ENCODE measurements around the gene DYNC1LI1.

Gene DYNC1LI1

DNA sequence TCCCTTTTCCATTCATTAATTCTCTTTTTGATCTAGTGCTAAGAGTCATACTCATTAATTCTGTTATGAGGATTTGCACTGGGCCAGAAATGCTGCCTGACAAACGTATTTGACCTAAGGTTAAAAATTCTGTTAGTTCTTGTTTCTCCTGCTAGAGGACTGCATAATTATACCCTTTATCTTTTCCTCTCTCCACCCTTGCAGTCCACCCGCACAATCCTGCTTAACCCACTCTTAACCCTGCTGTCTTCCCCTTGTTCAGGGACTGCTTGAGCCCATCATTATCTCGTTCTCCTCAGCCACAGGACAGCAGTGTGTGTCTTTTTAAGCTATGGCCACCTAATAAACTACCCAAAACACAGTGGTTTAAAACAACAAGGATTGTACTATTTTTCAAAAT is 31.1 kb upstream of the DYNC1LI1 start:
- Histone ChIP-seq H3K4me3 (ENCODE audit: extremely low read depth, insufficient read depth, low read length, poor library complexity, severe bottlenecking) (no peak overlapping the region), H3K4me1 (ENCODE audit: control insufficient read depth, insufficient read depth, low read length, poor library complexity, severe bottlenecking) (no peaks in the 10 kb centered on the region), H3K36me3 (ENCODE audit: control insufficient read depth, insufficient read depth, low read length) (no peaks in the 10 kb centered on the region), H3K27ac (ENCODE audit: low read depth, low read length, severe bottlenecking) (no peak overlapping the region), H3K9me3 (ENCODE audit: control insufficient read depth, low read length) (no peaks in the 10 kb centered on the region)
- WGBS, 2 experiments (ENCODE audit: insufficient coverage in 2 of 2): 82 to 86% methylated on average over 2 to 3 of the region's 3 CpGs

DNA sequence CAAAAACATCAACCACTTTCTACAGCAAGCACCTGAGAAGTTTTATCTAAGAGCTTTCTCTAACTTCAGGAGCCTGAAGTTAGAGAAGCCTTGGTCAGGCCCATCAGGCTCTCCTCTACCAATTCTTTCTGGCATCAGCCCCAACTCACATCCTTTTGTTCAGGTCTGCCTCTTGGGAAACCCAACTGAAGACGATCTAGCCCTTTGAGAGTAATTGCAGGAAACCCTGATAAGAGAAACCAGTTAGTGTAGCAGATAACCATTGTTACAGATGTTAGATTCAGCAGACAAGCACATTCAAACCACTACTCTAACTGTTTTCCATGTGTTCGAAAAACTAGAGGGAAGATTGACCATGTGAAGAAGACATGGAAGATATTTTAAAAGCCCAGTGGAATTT is 27.0 kb upstream of the DYNC1LI1 start:
- H3K4me3 ChIP-seq (ENCODE audit: extremely low read depth, insufficient read depth, low read length, poor library complexity, severe bottlenecking): no peak overlapping the region
- 57% methylated on average over 1 of the region's 2 CpGs; no CpG with 5 or more reads in 1 of the 2 experiments for WGBS, 2 experiments (ENCODE audit: insufficient coverage in 2 of 2)
- H3K27ac ChIP-seq (ENCODE audit: low read depth, low read length, severe bottlenecking): peak overlapping the region; percentile 25
- H3K9me3 ChIP-seq (ENCODE audit: control insufficient read depth, low read length): no peaks in the 10 kb centered on the region
- no peaks in the 10 kb centered on the region for H3K36me3 ChIP-seq (ENCODE audit: control insufficient read depth, insufficient read depth, low read length)
- peaks cover 2% of the 10 kb centered on the region for H3K4me1 ChIP-seq (ENCODE audit: control insufficient read depth, insufficient read depth, low read length, poor library complexity, severe bottlenecking)

DNA sequence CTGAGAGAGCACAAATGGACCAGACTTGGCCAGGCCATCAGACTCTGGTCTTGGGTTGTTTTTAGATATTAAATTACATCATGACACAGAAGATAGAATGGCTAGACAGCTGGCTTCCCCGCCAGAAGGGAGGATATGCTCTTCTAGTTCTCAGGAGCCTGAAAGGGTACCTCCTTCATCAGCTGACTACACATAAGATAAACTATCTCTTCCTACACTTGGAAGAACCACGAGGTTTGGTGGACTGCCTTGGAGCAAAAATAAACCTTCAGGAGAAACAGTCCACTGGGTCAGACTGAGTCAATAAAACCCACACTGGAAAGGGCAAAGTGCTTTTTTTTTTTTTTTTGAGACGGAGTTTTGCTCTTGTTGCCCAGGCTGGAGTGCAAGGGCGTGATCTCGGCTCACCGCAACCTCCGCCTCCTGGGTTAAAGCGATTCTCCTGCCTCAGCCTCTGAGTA is 26.3 kb upstream of the DYNC1LI1 start:
- peaks cover 2% of the 10 kb centered on the region for H3K4me1 ChIP-seq (ENCODE audit: control insufficient read depth, insufficient read depth, low read length, poor library complexity, severe bottlenecking)
- H3K9me3 ChIP-seq (ENCODE audit: control insufficient read depth, low read length): no peaks in the 10 kb centered on the region
- H3K4me3 ChIP-seq (ENCODE audit: extremely low read depth, insufficient read depth, low read length, poor library complexity, severe bottlenecking): no peak overlapping the region
- 78% methylated on average over 3 of the region's 8 CpGs; no CpG with 5 or more reads in 1 of the 2 experiments for WGBS, 2 experiments (ENCODE audit: insufficient coverage in 2 of 2)
- no peak overlapping the region for H3K27ac ChIP-seq (ENCODE audit: low read depth, low read length, severe bottlenecking)
- H3K36me3 ChIP-seq (ENCODE audit: control insufficient read depth, insufficient read depth, low read length): no peaks in the 10 kb centered on the region

DNA sequence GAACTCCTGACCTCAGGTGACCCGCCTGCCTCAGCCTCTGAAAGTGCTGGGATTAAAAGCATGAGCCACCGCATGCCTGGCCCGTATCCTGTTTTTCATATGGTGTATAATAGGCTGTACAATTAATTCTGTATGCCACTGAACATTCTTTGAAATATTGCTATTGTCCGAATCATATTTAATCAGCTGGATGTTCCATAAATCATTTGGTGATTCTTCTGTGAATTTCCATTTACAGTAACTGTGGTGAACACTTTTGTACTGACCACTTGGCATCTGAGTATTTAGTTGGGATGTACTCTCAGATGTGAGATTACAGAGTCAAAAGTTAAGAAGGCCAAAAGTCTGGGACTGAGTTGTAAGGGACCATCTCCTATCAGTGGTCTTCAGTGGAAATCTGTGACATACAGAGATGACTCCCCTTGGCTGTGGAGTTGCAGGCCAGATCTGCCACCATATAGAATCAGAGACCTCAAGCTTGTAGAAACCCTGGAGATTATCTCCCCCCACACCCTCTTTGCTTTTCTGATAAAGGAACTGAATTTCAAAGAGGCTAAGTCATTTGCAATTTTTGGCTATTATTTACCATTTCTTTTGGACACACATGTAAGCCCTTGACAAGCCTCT is 25.7 kb upstream of the DYNC1LI1 start:
- H3K4me1 ChIP-seq (ENCODE audit: control insufficient read depth, insufficient read depth, low read length, poor library complexity, severe bottlenecking): peaks cover 2% of the 10 kb centered on the region
- no peaks in the 10 kb centered on the region for H3K36me3 ChIP-seq (ENCODE audit: control insufficient read depth, insufficient read depth, low read length)
- H3K9me3 ChIP-seq (ENCODE audit: control insufficient read depth, low read length): no peaks in the 10 kb centered on the region
- H3K4me3 ChIP-seq (ENCODE audit: extremely low read depth, insufficient read depth, low read length, poor library complexity, severe bottlenecking): no peak overlapping the region
- 83 to 100% methylated on average over 1 to 4 of the region's 4 CpGs for WGBS, 2 experiments (ENCODE audit: insufficient coverage in 2 of 2)
- H3K27ac ChIP-seq (ENCODE audit: low read depth, low read length, severe bottlenecking): no peak overlapping the region

DNA sequence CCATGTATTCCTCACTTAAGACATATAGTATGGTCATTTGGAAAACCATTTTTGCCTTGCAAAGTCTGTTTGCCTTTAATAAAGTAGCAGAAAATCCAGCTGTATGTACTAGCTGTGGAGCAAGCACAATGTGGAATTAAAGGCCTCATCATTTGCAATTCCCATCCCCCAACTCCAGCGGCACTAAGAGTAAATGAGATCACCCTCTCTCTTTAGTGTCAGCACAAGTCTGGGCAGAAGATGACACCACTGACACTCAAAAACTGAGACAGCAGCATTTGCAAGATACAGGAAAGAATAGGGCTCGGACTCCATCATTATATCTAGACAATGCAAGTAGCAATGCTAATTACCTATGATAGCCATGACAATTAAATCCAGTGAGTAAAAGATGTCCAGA is 24.7 kb upstream of the DYNC1LI1 start:
- Histone ChIP-seq H3K4me1 (ENCODE audit: control insufficient read depth, insufficient read depth, low read length, poor library complexity, severe bottlenecking) (peaks cover 2% of the 10 kb centered on the region), H3K4me3 (ENCODE audit: extremely low read depth, insufficient read depth, low read length, poor library complexity, severe bottlenecking) (no peak overlapping the region), H3K36me3 (ENCODE audit: control insufficient read depth, insufficient read depth, low read length) (no peaks in the 10 kb centered on the region), H3K9me3 (ENCODE audit: control insufficient read depth, low read length) (no peaks in the 10 kb centered on the region), H3K27ac (ENCODE audit: low read depth, low read length, severe bottlenecking) (no peak overlapping the region)
- whole genome bisulfite sequencing, 2 experiments (ENCODE audit: insufficient coverage in 2 of 2): 100% methylated on average over 1 of the region's 2 CpGs; no CpG with 5 or more reads in 1 of the 2 experiments

DNA sequence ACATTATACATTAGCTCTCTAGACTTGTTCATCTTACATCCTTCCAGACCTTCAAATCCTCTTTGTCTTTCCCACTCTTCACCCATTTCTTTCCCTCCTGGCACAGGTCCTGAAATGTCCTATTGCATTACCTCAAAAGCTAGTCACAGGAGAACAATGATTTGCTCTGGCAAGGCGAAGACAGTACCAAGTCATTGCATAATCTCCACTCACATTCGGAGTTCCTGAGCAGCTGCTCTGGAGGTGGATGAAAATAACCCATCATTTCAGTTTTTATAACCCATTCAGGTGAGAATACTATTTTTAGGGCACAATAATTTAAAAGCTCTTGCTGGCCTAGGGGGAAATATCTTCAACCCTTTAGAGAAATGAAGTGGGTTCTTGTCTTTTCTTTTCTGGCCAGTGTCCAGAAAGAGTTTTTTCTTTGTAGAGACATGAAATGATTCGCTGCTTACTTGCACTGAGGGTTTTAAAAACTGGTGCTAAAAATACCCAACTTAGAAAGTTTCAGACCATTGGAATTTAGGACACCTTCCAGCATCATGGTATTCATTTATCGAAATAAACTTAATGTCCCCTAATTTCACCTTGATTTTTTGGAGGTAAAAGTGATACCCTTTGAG is 23.4 kb upstream of the DYNC1LI1 start:
- WGBS, 2 experiments (ENCODE audit: insufficient coverage in 2 of 2): 100% methylated on average over 1 to 3 of the region's 4 CpGs
- H3K9me3 ChIP-seq (ENCODE audit: control insufficient read depth, low read length): no peaks in the 10 kb centered on the region
- H3K4me1 ChIP-seq (ENCODE audit: control insufficient read depth, insufficient read depth, low read length, poor library complexity, severe bottlenecking): peaks cover 2% of the 10 kb centered on the region
- H3K4me3 ChIP-seq (ENCODE audit: extremely low read depth, insufficient read depth, low read length, poor library complexity, severe bottlenecking): no peak overlapping the region
- no peak overlapping the region for H3K27ac ChIP-seq (ENCODE audit: low read depth, low read length, severe bottlenecking)
- no peaks in the 10 kb centered on the region for H3K36me3 ChIP-seq (ENCODE audit: control insufficient read depth, insufficient read depth, low read length)

DNA sequence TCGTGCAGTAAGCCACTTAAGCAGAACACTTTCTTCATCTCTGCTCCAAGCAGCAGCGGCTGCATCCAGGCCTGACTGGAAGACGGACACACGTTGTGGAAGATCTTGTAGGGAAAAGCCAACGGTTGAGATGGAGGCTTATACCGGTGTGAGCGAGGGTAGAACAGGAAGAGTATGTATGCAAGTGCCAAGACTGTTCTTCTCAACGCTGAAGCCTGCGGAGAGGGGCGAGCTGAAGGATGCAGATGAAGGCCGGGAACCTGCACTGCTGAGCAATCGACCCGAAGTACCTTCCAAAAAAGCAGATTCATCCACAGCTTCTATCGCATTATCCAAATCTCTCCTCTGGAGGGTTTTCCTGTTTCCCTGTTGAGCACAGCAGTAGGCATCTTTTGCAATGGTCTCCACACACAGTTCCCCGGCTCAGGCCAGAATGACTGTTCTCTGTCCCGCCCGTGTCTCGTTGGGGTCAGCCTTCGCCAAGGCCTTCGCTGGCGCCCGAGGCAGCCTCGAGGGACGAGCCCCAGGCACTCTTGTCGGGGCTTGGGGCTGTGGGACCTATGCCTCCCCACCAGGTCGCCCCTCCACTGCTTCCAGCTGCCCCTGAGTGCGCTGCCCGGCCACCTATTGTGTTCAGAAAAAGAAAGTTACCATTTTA is 22.2 kb upstream of the DYNC1LI1 start:
- WGBS, 2 experiments (ENCODE audit: insufficient coverage in 2 of 2): 65 to 71% methylated on average over 24 to 25 of the region's 28 CpGs
- Histone ChIP-seq H3K27ac (ENCODE audit: low read depth, low read length, severe bottlenecking) (no peak overlapping the region), H3K36me3 (ENCODE audit: control insufficient read depth, insufficient read depth, low read length) (no peaks in the 10 kb centered on the region), H3K4me3 (ENCODE audit: extremely low read depth, insufficient read depth, low read length, poor library complexity, severe bottlenecking) (no peak overlapping the region), H3K9me3 (ENCODE audit: control insufficient read depth, low read length) (no peaks in the 10 kb centered on the region), H3K4me1 (ENCODE audit: control insufficient read depth, insufficient read depth, low read length, poor library complexity, severe bottlenecking) (peaks cover 2% of the 10 kb centered on the region)

DNA sequence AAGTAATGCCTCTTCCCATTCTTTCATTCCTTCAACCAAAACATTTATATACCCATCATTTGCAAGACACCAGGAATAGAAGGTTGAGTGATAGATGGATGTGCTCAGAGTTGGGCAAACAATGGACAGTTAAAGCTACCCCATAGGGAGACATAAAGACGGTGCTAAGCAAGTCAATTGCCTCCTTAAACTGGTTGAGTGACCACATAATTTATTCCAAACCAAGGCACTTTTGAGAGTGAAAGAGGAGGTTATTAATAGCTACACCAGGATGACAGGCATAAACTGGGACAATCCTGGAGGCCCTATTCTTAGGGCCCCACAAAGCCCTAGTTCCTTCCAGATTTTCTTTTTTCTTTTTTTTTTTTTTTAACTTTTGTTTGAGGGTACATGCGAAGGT is 21.4 kb upstream of the DYNC1LI1 start:
- Histone ChIP-seq H3K36me3 (ENCODE audit: control insufficient read depth, insufficient read depth, low read length) (no peaks in the 10 kb centered on the region), H3K4me1 (ENCODE audit: control insufficient read depth, insufficient read depth, low read length, poor library complexity, severe bottlenecking) (peaks cover 2% of the 10 kb centered on the region)
- 67% methylated on average over 1 of the region's 2 CpGs; no CpG with 5 or more reads in 1 of the 2 experiments for WGBS, 2 experiments (ENCODE audit: insufficient coverage in 2 of 2)

DNA sequence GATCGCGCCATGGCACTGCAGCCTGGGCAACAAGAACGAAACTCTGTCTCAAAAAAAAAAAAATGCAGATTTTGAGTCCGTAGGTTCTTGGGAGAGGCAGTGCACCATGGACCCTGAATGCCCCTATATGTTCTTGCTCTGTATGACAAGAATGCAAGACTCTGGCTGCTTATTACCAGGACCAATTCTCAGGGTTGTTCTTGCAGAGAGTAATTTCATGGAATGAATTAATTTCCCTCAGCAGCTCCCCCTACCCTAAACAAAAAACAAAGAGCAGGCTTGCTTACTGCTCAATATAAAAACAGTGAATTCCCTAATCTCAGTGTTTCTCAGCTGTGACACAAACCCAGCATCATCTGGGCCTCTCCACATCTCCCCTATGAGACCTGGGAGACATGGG is 20.5 kb upstream of the DYNC1LI1 start:
- 94 to 100% methylated on average over 3 to 4 of the region's 4 CpGs for WGBS, 2 experiments (ENCODE audit: insufficient coverage in 2 of 2)
- Histone ChIP-seq H3K4me3 (ENCODE audit: extremely low read depth, insufficient read depth, low read length, poor library complexity, severe bottlenecking) (no peak overlapping the region), H3K9me3 (ENCODE audit: control insufficient read depth, low read length) (no peaks in the 10 kb centered on the region), H3K27ac (ENCODE audit: low read depth, low read length, severe bottlenecking) (no peak overlapping the region), H3K4me1 (ENCODE audit: control insufficient read depth, insufficient read depth, low read length, poor library complexity, severe bottlenecking) (peaks cover 2% of the 10 kb centered on the region), H3K36me3 (ENCODE audit: control insufficient read depth, insufficient read depth, low read length) (no peaks in the 10 kb centered on the region)

More for the DNA sequence above, 21.4 kb upstream of the DYNC1LI1 start:
- H3K27ac ChIP-seq (ENCODE audit: low read depth, low read length, severe bottlenecking): no peak overlapping the region
- no peak overlapping the region for H3K4me3 ChIP-seq (ENCODE audit: extremely low read depth, insufficient read depth, low read length, poor library complexity, severe bottlenecking)
- no peaks in the 10 kb centered on the region for H3K9me3 ChIP-seq (ENCODE audit: control insufficient read depth, low read length)

DNA sequence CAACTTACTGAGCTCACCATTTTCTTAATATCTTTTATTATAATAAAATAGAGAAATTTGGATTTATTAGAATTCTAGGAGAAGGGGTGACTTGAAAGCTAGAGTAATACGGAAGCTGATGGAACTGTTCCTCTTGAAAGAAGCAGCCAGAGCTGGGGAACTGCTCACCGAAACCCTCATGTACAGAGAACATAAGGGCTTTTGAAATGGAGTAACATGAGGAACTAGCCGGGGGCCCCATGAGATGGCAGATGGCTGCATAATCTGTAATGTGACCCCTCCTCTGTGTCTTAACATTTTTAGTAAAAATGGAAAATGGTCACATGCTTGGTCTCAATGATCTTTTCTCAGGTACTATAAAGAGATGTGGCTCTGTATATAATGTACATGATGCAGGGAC is 15.7 kb upstream of the DYNC1LI1 start:
- Histone ChIP-seq H3K4me1 (ENCODE audit: control insufficient read depth, insufficient read depth, low read length, poor library complexity, severe bottlenecking) (no peaks in the 10 kb centered on the region), H3K36me3 (ENCODE audit: control insufficient read depth, insufficient read depth, low read length) (no peaks in the 10 kb centered on the region), H3K9me3 (ENCODE audit: control insufficient read depth, low read length) (no peaks in the 10 kb centered on the region), H3K4me3 (ENCODE audit: extremely low read depth, insufficient read depth, low read length, poor library complexity, severe bottlenecking) (no peak overlapping the region), H3K27ac (ENCODE audit: low read depth, low read length, severe bottlenecking) (no peak overlapping the region)
- WGBS, 2 experiments (ENCODE audit: insufficient coverage in 2 of 2): 93 to 95% methylated on average over 2 to 3 of the region's 3 CpGs

DNA sequence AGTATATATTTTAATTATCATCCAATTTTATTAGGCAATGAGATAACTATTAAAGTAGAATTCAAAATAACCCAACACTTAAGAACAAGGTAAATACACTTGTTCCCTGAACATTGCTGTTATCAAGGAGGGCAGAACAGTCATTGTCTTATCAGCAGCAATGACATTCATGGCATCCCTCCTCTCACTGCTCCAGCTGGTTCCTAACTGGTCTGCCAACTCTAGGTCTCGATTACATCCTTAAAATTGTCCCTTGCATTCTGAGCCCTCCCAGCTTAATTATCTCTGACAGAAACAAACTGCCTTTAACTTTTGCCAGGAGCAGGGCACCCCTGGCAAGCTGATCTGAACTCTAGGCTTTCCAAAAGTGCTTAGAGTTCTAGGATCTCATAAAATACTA is 14.0 kb upstream of the DYNC1LI1 start:
- Histone ChIP-seq H3K27ac (ENCODE audit: low read depth, low read length, severe bottlenecking) (no peak overlapping the region), H3K9me3 (ENCODE audit: control insufficient read depth, low read length) (no peaks in the 10 kb centered on the region), H3K36me3 (ENCODE audit: control insufficient read depth, insufficient read depth, low read length) (no peaks in the 10 kb centered on the region), H3K4me3 (ENCODE audit: extremely low read depth, insufficient read depth, low read length, poor library complexity, severe bottlenecking) (no peak overlapping the region), H3K4me1 (ENCODE audit: control insufficient read depth, insufficient read depth, low read length, poor library complexity, severe bottlenecking) (no peaks in the 10 kb centered on the region)
- 80 to 100% methylated on average over 1 of the region's 1 CpG for WGBS, 2 experiments (ENCODE audit: insufficient coverage in 2 of 2)

All from mesodermal cell (in vitro differentiated cells).